ENCODE results near the gene NRXN3. TPM values are rescaled to one million over a fixed set of nuclear protein-coding genes. Genes with fewer than 3 reads are reported as not detected.

NRXN3 gene
- total and polyA plus RNA-seq, 4 donors: 1.4 to 8.3 (median 4.4) TPM

DNA sequence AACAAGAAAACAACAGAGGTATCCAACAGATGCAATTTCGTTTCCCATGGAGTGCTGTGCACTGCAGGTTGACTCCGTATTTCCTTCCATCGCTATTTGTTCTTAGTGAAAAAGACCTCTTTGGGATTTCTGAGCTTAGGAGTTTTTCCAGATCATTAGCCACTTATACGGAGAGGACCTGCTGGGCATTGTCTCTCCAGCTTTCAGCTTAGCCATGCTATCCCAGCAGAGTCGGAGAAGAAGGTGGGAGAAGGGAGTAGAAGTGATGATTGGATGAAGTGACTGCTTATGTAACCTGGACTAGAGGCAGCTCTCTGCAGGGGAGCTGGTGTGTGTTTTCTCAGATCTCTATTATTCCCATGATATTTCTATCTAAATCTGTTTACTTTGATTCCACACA lies 1303.5 kb downstream of the NRXN3 start:
- ATAC-seq (ENCODE audit: insufficient read depth, low FRiP score): no peak

DNA sequence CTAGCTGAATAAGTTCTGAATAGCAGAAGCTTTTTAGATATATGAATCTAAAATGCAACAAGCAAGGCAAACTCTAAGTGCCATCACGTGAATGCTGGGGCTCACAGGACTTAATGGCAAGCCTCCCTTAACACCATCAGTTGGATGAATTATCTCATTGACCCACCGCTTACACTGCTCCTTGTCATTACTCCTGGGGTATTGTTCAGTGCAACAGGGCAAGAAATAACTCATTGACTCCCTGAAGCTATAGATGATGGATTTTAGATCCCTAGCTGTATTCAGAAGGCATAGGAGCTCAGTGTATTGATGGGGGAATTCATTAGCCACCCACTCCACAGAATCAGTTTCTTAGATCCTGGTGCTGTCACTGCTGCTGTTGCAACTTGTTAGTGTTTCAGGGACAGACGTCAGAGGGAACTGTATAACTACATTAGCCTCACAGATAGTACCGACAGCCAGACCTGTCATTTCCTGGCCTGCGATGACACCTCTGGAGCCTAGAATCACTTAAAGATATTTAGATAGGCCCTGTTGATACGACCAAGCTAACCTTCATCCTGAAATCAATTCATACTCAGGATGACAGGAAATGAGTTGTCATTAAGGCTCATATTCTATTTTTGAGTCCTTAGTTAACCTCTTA lies 1305.8 kb downstream of the NRXN3 start:
- Histone ChIP-seq H3K9ac (ENCODE audit: insufficient read depth in 1 of 2, low read length in 2 of 2) (no peak overlapping the region), H3K4me1 (ENCODE audit: control insufficient read depth in 5 of 5, insufficient read depth in 5 of 5, low read length in 5 of 5) (peaks cover 0 to 16% (median 0%) of the 10 kb centered on the region in 5 donors), H3K4me3 (no peak overlapping the region), H3K9me3 (ENCODE audit: control insufficient read depth in 4 of 4, insufficient read depth in 3 of 4, low read length in 3 of 4) (no peaks in the 10 kb centered on the region), H3K27ac (ENCODE audit: low read depth in 1 of 2, low read length in 1 of 2) (no peak overlapping the region), H3K27me3 (ENCODE audit: control insufficient read depth in 3 of 3, insufficient read depth in 3 of 3, low read length in 2 of 3) (no peaks in the 10 kb centered on the region), H3K36me3 (ENCODE audit: control insufficient read depth in 4 of 4, insufficient read depth in 4 of 4, low read length in 4 of 4) (no peaks in the 10 kb centered on the region)
- ATAC-seq (ENCODE audit: insufficient read depth, low FRiP score) (no peak), DNase-seq (no peak)
- WGBS, 2 donors: 58 to 72% methylated on average over 6 of the region's 6 CpGs
- TF ChIP-seq, protein P1, sequence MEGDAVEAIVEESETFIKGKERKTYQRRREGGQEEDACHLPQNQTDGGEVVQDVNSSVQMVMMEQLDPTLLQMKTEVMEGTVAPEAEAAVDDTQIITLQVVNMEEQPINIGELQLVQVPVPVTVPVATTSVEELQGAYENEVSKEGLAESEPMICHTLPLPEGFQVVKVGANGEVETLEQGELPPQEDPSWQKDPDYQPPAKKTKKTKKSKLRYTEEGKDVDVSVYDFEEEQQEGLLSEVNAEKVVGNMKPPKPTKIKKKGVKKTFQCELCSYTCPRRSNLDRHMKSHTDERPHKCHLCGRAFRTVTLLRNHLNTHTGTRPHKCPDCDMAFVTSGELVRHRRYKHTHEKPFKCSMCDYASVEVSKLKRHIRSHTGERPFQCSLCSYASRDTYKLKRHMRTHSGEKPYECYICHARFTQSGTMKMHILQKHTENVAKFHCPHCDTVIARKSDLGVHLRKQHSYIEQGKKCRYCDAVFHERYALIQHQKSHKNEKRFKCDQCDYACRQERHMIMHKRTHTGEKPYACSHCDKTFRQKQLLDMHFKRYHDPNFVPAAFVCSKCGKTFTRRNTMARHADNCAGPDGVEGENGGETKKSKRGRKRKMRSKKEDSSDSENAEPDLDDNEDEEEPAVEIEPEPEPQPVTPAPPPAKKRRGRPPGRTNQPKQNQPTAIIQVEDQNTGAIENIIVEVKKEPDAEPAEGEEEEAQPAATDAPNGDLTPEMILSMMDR (IDR thresholded peaks at IDR 0.05; ENCODE audit: control extremely low read depth, extremely low read depth): no peak

More for the DNA sequence above, 1303.5 kb downstream of the NRXN3 start:
- no peaks in the 10 kb centered on the region for H3K36me3 ChIP-seq (ENCODE audit: control insufficient read depth in 4 of 4, insufficient read depth in 4 of 4, low read length in 4 of 4)
- 84 to 90% methylated on average over 4 to 5 of the region's 5 CpGs for WGBS, 2 donors
- peaks cover 0 to 16% (median 0%) of the 10 kb centered on the region in 5 donors for H3K4me1 ChIP-seq (ENCODE audit: control insufficient read depth in 5 of 5, insufficient read depth in 5 of 5, low read length in 5 of 5)
- no peak overlapping the region for H3K27ac ChIP-seq (ENCODE audit: low read depth in 1 of 2, low read length in 1 of 2)
- no peak for DNase-seq
- H3K4me3 ChIP-seq: no peak overlapping the region
- no peak overlapping the region for H3K9ac ChIP-seq (ENCODE audit: insufficient read depth in 1 of 2, low read length in 2 of 2)
- TF ChIP-seq, protein P1 (IDR thresholded peaks at IDR 0.05; ENCODE audit: control extremely low read depth, extremely low read depth): no peak
- H3K9me3 ChIP-seq (ENCODE audit: control insufficient read depth in 4 of 4, insufficient read depth in 3 of 4, low read length in 3 of 4): no peaks in the 10 kb centered on the region
- H3K27me3 ChIP-seq (ENCODE audit: control insufficient read depth in 3 of 3, insufficient read depth in 3 of 3, low read length in 2 of 3): no peaks in the 10 kb centered on the region

DNA sequence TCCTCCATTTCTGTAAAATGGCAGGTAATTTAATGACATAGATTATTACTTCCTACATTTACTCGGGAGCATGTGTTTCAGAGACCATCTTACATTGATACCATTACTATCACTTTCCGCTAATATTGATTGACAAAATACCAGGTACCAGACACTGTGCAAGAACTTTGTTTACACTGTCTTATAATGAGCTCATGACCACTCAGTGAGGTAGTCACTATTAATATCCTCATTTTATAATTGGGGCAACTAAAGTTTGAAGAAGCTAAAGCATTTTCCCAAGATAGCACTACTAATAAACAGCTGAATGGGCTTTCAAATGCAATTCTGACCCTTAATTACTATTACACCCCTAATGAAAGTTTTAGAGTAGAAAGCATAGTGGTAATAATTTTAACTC lies 1306.4 kb downstream of the NRXN3 start:
- Histone ChIP-seq H3K27me3 (ENCODE audit: control insufficient read depth in 3 of 3, insufficient read depth in 3 of 3, low read length in 2 of 3) (no peaks in the 10 kb centered on the region), H3K36me3 (ENCODE audit: control insufficient read depth in 4 of 4, insufficient read depth in 4 of 4, low read length in 4 of 4) (no peaks in the 10 kb centered on the region), H3K4me1 (ENCODE audit: control insufficient read depth in 5 of 5, insufficient read depth in 5 of 5, low read length in 5 of 5) (peaks cover 0 to 16% (median 0%) of the 10 kb centered on the region in 5 donors), H3K9me3 (ENCODE audit: control insufficient read depth in 4 of 4, insufficient read depth in 3 of 4, low read length in 3 of 4) (peaks cover 0 to 3% (median 0%) of the 10 kb centered on the region in 4 donors), H3K9ac (ENCODE audit: insufficient read depth in 1 of 2, low read length in 2 of 2) (no peak overlapping the region), H3K4me3 (no peak overlapping the region), H3K27ac (ENCODE audit: low read depth in 1 of 2, low read length in 1 of 2) (no peak overlapping the region)
- ATAC-seq (ENCODE audit: insufficient read depth, low FRiP score) (no peak), DNase-seq (no peak)
- WGBS, 2 donors: 86 to 87% methylated on average over 2 of the region's 2 CpGs
- TF ChIP-seq, protein P1 (IDR thresholded peaks at IDR 0.05; ENCODE audit: control extremely low read depth, extremely low read depth): no peak

All from lung (tissue), 12 donors.